ENCODE measurements around the gene ACTR2. TPM values are rescaled to one million over a fixed set of nuclear protein-coding genes. Genes with fewer than 3 reads are reported as not detected.

ACTR2 gene
- total RNA-seq, 1 experiment from 2014 or later = 199 TPM

GRCh38 chr2:65296971-65297370, 69.3 kb downstream of the ACTR2 start:
- no peak overlapping the region for H3K4me3 ChIP-seq (replicated peaks in 1 of 2; ENCODE audit: low read depth in 1 of 2, low read length in 2 of 2)
- TF ChIP-seq EGR1 (IDR thresholded peaks at IDR 0.05; ENCODE audit: low read depth) (no peak), CTCF (IDR thresholded peaks at IDR 0.05 in 2 of 3, conservative IDR thresholded peaks at IDR 0.05 in 1 of 3; ENCODE audit: borderline replicate concordance in 1 of 3, insufficient read depth in 1 of 3, low read depth in 2 of 3, low read length in 2 of 3) (no peak), MAX (IDR thresholded peaks at IDR 0.05) (no peak), POLR2AphosphoS5 (IDR thresholded peaks at IDR 0.05; ENCODE audit: low read depth, low read length) (no peak)
- H3K9me2 ChIP-seq (ENCODE audit: insufficient read depth) = no peaks in the 10 kb centered on the region
- no peak overlapping the region for H2AFZ ChIP-seq (ENCODE audit: low read depth, low read length, poor library complexity, severe bottlenecking)
- ChIA-PET POLR2A (no interaction called here), RAD21 (ENCODE audit: low non-redundant PET in 1 of 2, low total read pairs in 2 of 2, uncharacterized antibody in 2 of 2, unreplicated experiment in 2 of 2) (no interaction called here), CTCF (no interaction called here)
- no TSS peak for BruUV-seq (replicated peaks)
- H3K36me3 ChIP-seq (ENCODE audit: control insufficient read depth in 1 of 2, insufficient read depth in 2 of 2, low read length in 2 of 2) = no peaks in the 10 kb centered on the region
- H3K27ac ChIP-seq (ENCODE audit: low read depth, low read length) = no peak overlapping the region
- ATAC-seq (no peak), DNase-seq (ENCODE audit: low read depth, low spot score) (no peak)
- no peaks in the 10 kb centered on the region for H4K20me1 ChIP-seq (ENCODE audit: insufficient read depth)
- no peak overlapping the region for H3K9ac ChIP-seq (ENCODE audit: low read length)
- peaks cover 4 to 6% of the 10 kb centered on the region in 2 experiments for H3K4me1 ChIP-seq (ENCODE audit: control insufficient read depth in 1 of 2, insufficient read depth in 2 of 2, low read length in 2 of 2)
- intact Hi-C loops (cut with micrococcal nuclease) = no loop called here
- no peaks in the 10 kb centered on the region for H3K9me3 ChIP-seq (ENCODE audit: control insufficient read depth in 1 of 2, insufficient read depth in 1 of 2, low read depth in 1 of 2, low read length in 2 of 2)
- no peaks in the 10 kb centered on the region for H3K79me2 ChIP-seq (ENCODE audit: insufficient read depth, low read length)
- H3K4me2 ChIP-seq (ENCODE audit: low read length) = no peak overlapping the region
- H3K27me3 ChIP-seq (ENCODE audit: insufficient read depth, low read length) = no peaks in the 10 kb centered on the region

GRCh38 chr2:65297544-65297943, 69.9 kb downstream of the ACTR2 start:
- ChIA-PET RAD21 (ENCODE audit: low non-redundant PET in 1 of 2, low total read pairs in 2 of 2, uncharacterized antibody in 2 of 2, unreplicated experiment in 2 of 2) (no interaction called here), POLR2A (no interaction called here), CTCF (no interaction called here)
- Histone ChIP-seq H3K9me2 (ENCODE audit: insufficient read depth) (no peaks in the 10 kb centered on the region), H3K36me3 (ENCODE audit: control insufficient read depth in 1 of 2, insufficient read depth in 2 of 2, low read length in 2 of 2) (no peaks in the 10 kb centered on the region), H3K79me2 (ENCODE audit: insufficient read depth, low read length) (no peaks in the 10 kb centered on the region), H3K9me3 (ENCODE audit: control insufficient read depth in 1 of 2, insufficient read depth in 1 of 2, low read depth in 1 of 2, low read length in 2 of 2) (no peaks in the 10 kb centered on the region), H3K27ac (ENCODE audit: low read depth, low read length) (no peak overlapping the region), H3K9ac (ENCODE audit: low read length) (no peak overlapping the region), H3K27me3 (ENCODE audit: insufficient read depth, low read length) (no peaks in the 10 kb centered on the region), H3K4me3 (replicated peaks in 1 of 2; ENCODE audit: low read depth in 1 of 2, low read length in 2 of 2) (no peak overlapping the region), H3K4me2 (ENCODE audit: low read length) (no peak overlapping the region), H4K20me1 (ENCODE audit: insufficient read depth) (no peaks in the 10 kb centered on the region), H3K4me1 (ENCODE audit: control insufficient read depth in 1 of 2, insufficient read depth in 2 of 2, low read length in 2 of 2) (peaks cover 4 to 6% of the 10 kb centered on the region in 2 experiments), H2AFZ (ENCODE audit: low read depth, low read length, poor library complexity, severe bottlenecking) (no peak overlapping the region)
- no peak for DNase-seq (ENCODE audit: low read depth, low spot score)
- no TSS peak for BruUV-seq (replicated peaks)
- intact Hi-C loops (cut with micrococcal nuclease) = no loop called here
- ATAC-seq = no peak
- TF ChIP-seq EZH2 (IDR thresholded peaks at IDR 0.05) = no peak
- TF ChIP-seq YY1 (IDR thresholded peaks at IDR 0.05; ENCODE audit: extremely low read depth, insufficient replicate concordance, low read depth, low read length) = no peak
- no peak for TF ChIP-seq FOSL1 (IDR thresholded peaks at IDR 0.05; ENCODE audit: low read depth)
- TF ChIP-seq ZNF274 (IDR thresholded peaks at IDR 0.05; ENCODE audit: low read depth, low read length) = no peak
- TF ChIP-seq JUND (IDR thresholded peaks at IDR 0.05) = no peak
- no peak for TF ChIP-seq CEBPB (IDR thresholded peaks at IDR 0.05; ENCODE audit: low read depth)
- TF ChIP-seq POLR2A (IDR thresholded peaks at IDR 0.05; ENCODE audit: borderline replicate concordance, extremely low read depth, insufficient read depth, insufficient read length) = no peak
- no peak for TF ChIP-seq CBX3 (IDR thresholded peaks at IDR 0.05; ENCODE audit: low read depth)
- TF ChIP-seq MAX (IDR thresholded peaks at IDR 0.05) = no peak
- TF ChIP-seq POLR2AphosphoS5 (IDR thresholded peaks at IDR 0.05; ENCODE audit: low read depth, low read length) = no peak
- no peak for TF ChIP-seq CTCF (IDR thresholded peaks at IDR 0.05 in 2 of 3, conservative IDR thresholded peaks at IDR 0.05 in 1 of 3; ENCODE audit: borderline replicate concordance in 1 of 3, insufficient read depth in 1 of 3, low read depth in 2 of 3, low read length in 2 of 3)
